Activated T-cell treated with anti-CD3 and anti-CD28 coated beads, Interleukin-2, amount 50 U/mL, for 4 hours (primary cell): ENCODE results near the gene SLC17A8. TPM values are rescaled to one million over a fixed set of nuclear protein-coding genes. Genes with fewer than 3 reads are reported as not detected.

Experiments used
- ATAC-seq, 2 donors: fragments of 200-7000 bp; cut with Tn5 transposase; one replicate each; pipeline ENCODE4 v1.10.0; 2021
- DNase-seq: peaks from one replicate; pipeline ENCODE4 v3.0.0-alpha.2; 2020
- H3K27me3 Mint-ChIP-seq: one replicate; pipeline ENCODE4 v1.8.0; 2021; ENCODE audit warnings: low read depth, mixed read lengths
- H3K36me3 Mint-ChIP-seq: one replicate; pipeline ENCODE4 v1.8.0; 2022; ENCODE audit warnings: mixed read lengths; ENCODE audit not compliant: insufficient read depth
- H3K4me1 Mint-ChIP-seq: one replicate; pipeline ENCODE4 v1.8.0; 2021; ENCODE audit warnings: low read depth, mixed read lengths
- H3K4me3 Mint-ChIP-seq: one replicate; pipeline ENCODE4 v1.8.0; 2021; ENCODE audit warnings: mild to moderate bottlenecking, moderate library complexity, mixed read lengths
- H3K9me3 Mint-ChIP-seq: one replicate; pipeline ENCODE4 v1.8.0; 2021; ENCODE audit warnings: mixed read lengths
- total RNA-seq, 3 donors: library from RNA; stranded (reverse); gene quantifications; one replicate each; pipeline ENCODE4 v1.2.1, GENCODE V29; 2021

SLC17A8 gene
- total RNA-seq, 3 donors from 2014 or later, result not detected

DNA sequence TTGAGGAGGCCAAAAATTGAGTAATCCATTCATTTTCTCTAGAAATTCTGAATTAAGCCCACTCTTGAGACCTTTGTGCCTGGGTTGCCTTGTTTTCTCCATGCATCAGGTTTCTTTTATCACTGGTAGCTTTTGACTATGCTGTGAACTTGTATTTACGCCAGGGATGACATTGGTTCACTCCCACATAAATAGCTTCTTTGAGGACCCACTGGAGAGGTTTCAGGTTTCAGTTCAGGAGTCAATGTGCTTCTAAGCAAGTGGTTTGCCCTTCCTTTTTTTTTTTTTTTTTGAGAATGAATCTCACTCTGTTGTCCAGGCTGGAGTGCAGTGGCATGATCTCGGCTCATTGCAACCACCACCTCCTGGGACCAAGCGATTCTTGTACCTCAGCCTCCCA, 10.2 kb upstream of the SLC17A8 start:
- Mint-ChIP-seq H3K9me3 (peaks cover 4% of the 10 kb centered on the region), H3K4me3 (no peak overlapping the region), H3K36me3 (peaks cover 4% of the 10 kb centered on the region), H3K4me1 (no peaks in the 10 kb centered on the region), H3K27me3 (no peaks in the 10 kb centered on the region)
- DNase-seq (no peak), ATAC-seq (no peak)

GRCh38 chr12:100348657-100349454, 8.0 kb upstream of the SLC17A8 start:
- Mint-ChIP-seq H3K4me1 (no peaks in the 10 kb centered on the region), H3K27me3 (peaks cover 4% of the 10 kb centered on the region), H3K9me3 (no peaks in the 10 kb centered on the region), H3K4me3 (no peak overlapping the region), H3K36me3 (no peaks in the 10 kb centered on the region)
- ATAC-seq (no peak), DNase-seq (no peak)

DNA sequence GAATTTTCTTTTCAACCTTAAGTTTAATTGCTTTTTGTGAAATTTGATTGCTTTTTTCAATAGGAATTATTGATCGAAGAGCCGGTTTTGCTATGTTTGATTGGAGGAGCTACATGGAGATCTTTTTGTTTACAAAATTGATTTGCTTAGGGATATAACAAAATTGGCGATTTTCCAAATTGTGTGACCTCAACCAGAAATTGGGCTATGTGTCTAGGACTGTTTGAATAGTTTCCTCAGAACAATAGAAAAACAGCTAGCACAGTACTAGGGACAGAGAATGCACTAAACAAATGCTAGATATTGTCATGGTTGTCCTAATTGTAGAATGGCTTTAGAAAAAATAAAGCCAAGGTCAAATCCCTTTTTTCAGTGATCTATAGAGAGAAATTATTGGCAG, 2.4 kb downstream of the SLC17A8 start:
- DNase-seq (no peak), ATAC-seq (no peak)
- Mint-ChIP-seq H3K27me3 (peaks cover 26% of the 10 kb centered on the region), H3K9me3 (no peaks in the 10 kb centered on the region), H3K4me1 (no peaks in the 10 kb centered on the region), H3K4me3 (no peak overlapping the region), H3K36me3 (no peaks in the 10 kb centered on the region)

DNA sequence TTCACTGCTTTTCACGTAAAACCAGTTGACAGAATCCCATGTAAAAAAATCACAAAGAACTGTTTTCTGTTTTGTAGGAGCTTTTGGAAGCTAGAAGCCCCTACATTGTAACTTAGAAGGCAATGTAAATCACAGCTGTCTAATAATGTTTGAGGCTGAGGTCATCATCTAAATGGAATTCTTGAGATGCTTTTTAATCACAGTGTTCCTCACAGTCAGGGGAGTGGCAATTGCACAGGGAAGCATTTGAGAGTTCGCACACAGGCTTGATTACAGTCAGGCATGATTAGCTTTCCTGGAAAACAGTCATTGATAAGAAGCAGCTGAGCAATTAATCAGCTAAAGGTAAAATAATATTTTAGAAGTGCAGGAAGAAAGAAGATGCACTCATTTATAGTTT, 2.9 kb downstream of the SLC17A8 start:
- H3K4me1 Mint-ChIP-seq, result no peaks in the 10 kb centered on the region
- H3K9me3 Mint-ChIP-seq, result no peaks in the 10 kb centered on the region

DNA sequence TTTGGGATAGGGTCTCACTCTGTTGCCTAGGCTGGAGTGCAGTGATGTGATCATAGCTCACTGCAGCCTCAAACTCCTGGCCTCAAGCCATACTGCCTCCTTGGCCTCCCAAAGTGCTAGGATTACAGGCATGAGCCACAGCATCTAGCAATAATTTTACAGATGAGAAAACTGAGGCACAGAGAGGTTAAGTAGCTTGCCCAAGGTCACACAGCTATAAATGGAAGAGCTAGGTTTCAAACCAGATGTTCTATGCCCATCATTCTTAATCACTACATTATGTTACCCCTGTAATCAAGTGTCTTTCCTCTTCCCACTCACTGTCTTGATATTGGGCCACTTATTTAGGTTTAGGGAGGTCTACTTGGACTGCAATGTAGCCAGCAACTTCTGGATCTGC, 3.6 kb downstream of the SLC17A8 start:
- Mint-ChIP-seq H3K4me1 (no peaks in the 10 kb centered on the region), H3K27me3 (peaks cover 25% of the 10 kb centered on the region)

More for the DNA sequence above, 2.9 kb downstream of the SLC17A8 start:
- Mint-ChIP-seq H3K4me3 (no peak overlapping the region), H3K27me3 (peaks cover 26% of the 10 kb centered on the region), H3K36me3 (no peaks in the 10 kb centered on the region)
- ATAC-seq (no peak), DNase-seq (no peak)

DNA sequence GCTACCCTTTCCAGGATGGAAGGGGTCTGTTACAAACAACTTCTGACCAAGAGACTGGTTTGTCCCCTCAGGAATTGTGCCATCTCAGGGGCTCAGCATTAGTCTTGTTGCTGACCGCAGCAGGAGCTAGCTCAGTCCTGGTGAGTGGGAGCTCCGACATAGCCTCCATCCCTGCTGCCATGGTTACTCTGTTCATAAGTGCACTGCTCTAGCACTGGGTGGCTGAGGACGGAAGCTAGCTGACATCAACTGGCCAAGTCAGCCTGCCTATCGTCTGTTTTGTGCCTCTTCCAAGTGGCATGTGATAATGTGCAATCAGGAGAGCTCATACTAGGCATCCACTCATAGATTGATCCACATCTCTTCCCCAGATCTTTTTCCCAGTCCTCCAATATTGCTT, 7.5 kb downstream of the SLC17A8 start:
- no peak for DNase-seq
- Mint-ChIP-seq H3K4me3 (no peak overlapping the region), H3K9me3 (no peaks in the 10 kb centered on the region)

More for the DNA sequence above, 3.6 kb downstream of the SLC17A8 start:
- ATAC-seq (no peak), DNase-seq (no peak)
- no peaks in the 10 kb centered on the region for H3K9me3 Mint-ChIP-seq
- H3K36me3 Mint-ChIP-seq, result no peaks in the 10 kb centered on the region
- H3K4me3 Mint-ChIP-seq, result no peak overlapping the region

GRCh38 chr12:100365411-100365810, 8.5 kb downstream of the SLC17A8 start:
- Mint-ChIP-seq H3K36me3 (no peaks in the 10 kb centered on the region), H3K4me3 (no peak overlapping the region), H3K4me1 (no peaks in the 10 kb centered on the region), H3K27me3 (peaks cover 12% of the 10 kb centered on the region), H3K9me3 (peaks cover 4% of the 10 kb centered on the region)
- DNase-seq (no peak), ATAC-seq (no peak)

More for the DNA sequence above, 7.5 kb downstream of the SLC17A8 start:
- ATAC-seq, result no peak
- Mint-ChIP-seq H3K27me3 (peaks cover 12% of the 10 kb centered on the region), H3K4me1 (no peaks in the 10 kb centered on the region), H3K36me3 (no peaks in the 10 kb centered on the region)

- H3K27me3 Mint-ChIP-seq, result peaks cover 10% of the 10 kb centered on the region
- DNase-seq, result no peak
- peaks cover 4% of the 10 kb centered on the region for H3K9me3 Mint-ChIP-seq
- no peaks in the 10 kb centered on the region for H3K4me1 Mint-ChIP-seq
- ATAC-seq, result no peak
- no peak overlapping the region for H3K4me3 Mint-ChIP-seq
- H3K36me3 Mint-ChIP-seq, result no peaks in the 10 kb centered on the region
These were observed 11.2 kb downstream of the SLC17A8 start for GRCh38 chr12:100368066-100368465.

DNA sequence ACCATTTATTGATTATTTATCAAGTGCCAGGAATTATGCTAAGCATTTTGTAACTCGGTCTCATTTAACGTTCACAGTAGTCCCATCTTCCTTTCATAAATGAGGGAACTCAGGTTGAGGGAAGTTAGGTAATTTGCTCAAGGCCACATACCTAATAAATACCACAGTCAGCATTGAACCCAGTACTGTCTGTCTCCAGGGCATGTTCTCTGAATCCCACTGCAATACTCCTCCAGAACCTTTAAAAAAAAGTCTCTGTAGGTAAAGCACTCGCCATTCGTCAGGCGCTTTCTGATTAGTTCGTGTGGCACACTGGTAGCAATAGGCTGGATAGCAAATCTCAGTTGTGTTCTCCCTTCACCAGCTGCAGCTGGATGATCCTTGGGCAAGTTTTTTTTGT, 14.3 kb downstream of the SLC17A8 start:
- DNase-seq (no peak), ATAC-seq (no peak)
- peaks cover 11% of the 10 kb centered on the region for H3K27me3 Mint-ChIP-seq
- no peak overlapping the region for H3K4me3 Mint-ChIP-seq
- H3K9me3 Mint-ChIP-seq, result peaks cover 4% of the 10 kb centered on the region
- H3K4me1 Mint-ChIP-seq, result no peaks in the 10 kb centered on the region
- no peaks in the 10 kb centered on the region for H3K36me3 Mint-ChIP-seq

DNA sequence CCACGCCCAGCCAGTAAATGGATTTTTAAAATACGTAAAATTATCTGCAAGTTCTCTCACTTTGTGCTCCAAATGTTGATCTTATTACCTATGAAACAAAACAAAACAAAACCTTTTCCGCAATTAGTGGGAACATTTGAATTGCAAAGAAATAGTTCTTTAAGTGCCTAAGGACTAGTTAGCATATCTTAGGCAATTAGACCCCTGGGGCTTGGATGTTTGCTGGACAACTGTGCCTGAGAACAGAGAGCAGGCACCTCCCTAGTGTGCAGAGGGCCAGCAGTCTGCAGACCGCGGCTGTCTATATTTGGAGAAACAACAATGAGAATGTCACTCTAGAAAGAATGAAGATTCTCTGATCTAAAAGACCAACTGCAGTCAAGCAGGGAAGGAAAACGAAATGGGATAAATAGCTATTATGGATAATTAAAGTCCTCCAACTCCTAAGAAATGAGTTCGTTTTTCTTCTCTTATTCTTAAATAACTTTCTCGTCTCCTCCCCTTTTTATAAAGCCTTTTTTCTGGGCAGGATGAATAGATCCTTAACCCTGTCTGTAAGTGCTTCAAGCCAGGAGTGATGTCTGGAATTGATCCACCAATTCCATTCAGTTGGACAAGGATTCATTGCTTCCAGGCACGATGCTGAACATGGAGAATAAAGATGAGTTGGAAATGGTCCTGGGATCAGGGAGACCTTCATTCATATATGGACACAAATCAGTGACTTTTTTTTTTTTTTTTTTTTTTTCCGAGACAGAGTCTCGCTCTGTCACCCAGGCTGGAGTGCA, 16.2 kb downstream of the SLC17A8 start:
- no peak for DNase-seq
- H3K36me3 Mint-ChIP-seq, result no peaks in the 10 kb centered on the region
- H3K27me3 Mint-ChIP-seq, result peaks cover 6% of the 10 kb centered on the region
- no peak overlapping the region for H3K4me3 Mint-ChIP-seq
- no peak for ATAC-seq
- peaks cover 4% of the 10 kb centered on the region for H3K9me3 Mint-ChIP-seq
- no peaks in the 10 kb centered on the region for H3K4me1 Mint-ChIP-seq

DNA sequence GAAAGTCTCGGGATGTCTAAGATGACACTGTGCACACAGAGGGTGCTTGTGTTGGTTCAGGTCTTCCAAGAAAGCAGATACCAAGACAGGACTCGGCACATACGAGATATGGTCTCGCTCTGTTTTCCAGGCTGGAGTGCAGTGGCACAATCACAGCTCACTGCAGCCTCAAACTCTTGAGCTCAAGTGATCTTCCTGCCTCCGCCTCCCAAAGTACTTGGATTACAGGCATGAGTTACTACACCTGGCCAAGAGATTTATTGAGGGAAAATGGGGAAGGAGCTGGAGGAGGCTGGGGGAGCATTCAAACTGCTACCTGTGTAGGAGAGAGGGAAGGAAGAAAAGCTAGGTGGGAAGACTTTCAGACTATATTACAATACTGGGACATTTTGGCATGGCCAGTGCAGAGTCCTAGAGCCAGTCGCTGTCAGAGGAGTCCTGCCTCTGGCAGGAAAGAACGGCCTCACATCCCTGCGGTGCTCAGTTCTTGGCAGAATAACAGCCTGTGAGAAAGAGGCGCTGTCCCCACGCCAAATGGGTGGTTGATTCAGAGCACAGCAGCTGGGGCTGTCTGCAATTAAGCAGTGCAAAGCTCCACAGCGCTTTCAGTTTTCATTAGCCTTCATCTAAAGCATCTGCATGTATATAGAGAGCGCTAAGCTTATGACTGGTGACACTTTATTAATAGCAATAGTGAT, 18.3 kb downstream of the SLC17A8 start:
- Mint-ChIP-seq H3K36me3 (no peaks in the 10 kb centered on the region), H3K9me3 (no peaks in the 10 kb centered on the region), H3K4me3 (no peak overlapping the region), H3K27me3 (peaks cover 3% of the 10 kb centered on the region), H3K4me1 (no peaks in the 10 kb centered on the region)
- ATAC-seq, result no peak
- no peak for DNase-seq

GRCh38 chr12:100376161-100376560, 19.3 kb downstream of the SLC17A8 start:
- Mint-ChIP-seq H3K4me1 (no peaks in the 10 kb centered on the region), H3K27me3 (peaks cover 3% of the 10 kb centered on the region), H3K9me3 (no peaks in the 10 kb centered on the region), H3K4me3 (no peak overlapping the region), H3K36me3 (no peaks in the 10 kb centered on the region)
- no peak for DNase-seq
- no peak for ATAC-seq

- Mint-ChIP-seq H3K4me3 (no peak overlapping the region), H3K27me3 (peaks cover 2% of the 10 kb centered on the region), H3K4me1 (no peaks in the 10 kb centered on the region), H3K36me3 (no peaks in the 10 kb centered on the region), H3K9me3 (no peaks in the 10 kb centered on the region)
- DNase-seq, result no peak
- ATAC-seq, result no peak
These were observed 24.5 kb downstream of the SLC17A8 start for GRCh38 chr12:100381379-100381778.

- ATAC-seq (no peak), DNase-seq (no peak)
- H3K4me1 Mint-ChIP-seq, result no peaks in the 10 kb centered on the region
- H3K27me3 Mint-ChIP-seq, result peaks cover 2% of the 10 kb centered on the region
- H3K9me3 Mint-ChIP-seq, result no peaks in the 10 kb centered on the region
- no peaks in the 10 kb centered on the region for H3K36me3 Mint-ChIP-seq
- H3K4me3 Mint-ChIP-seq, result no peak overlapping the region
These were observed 25.5 kb downstream of the SLC17A8 start for GRCh38 chr12:100382338-100382737.
